Neuronal stem cell (in vitro differentiated cells): ENCODE data around the gene RAB2B.
A peak's percentile ranks its signal among the peaks of the same experiment; 100 is the strongest.

ENCODE experiments used
- DNase-seq: peaks from one replicate; pipeline ENCODE4 v3.0.0-alpha.2; 2013; ENCODE audit warnings: low spot score
- H2AFZ ChIP-seq: one replicate; pipeline ENCODE4 v1.6.1; 2013; ENCODE audit warnings: mild to moderate bottlenecking, low read length, inconsistent platforms
- H2AK5ac ChIP-seq: 2 replicates; pipeline ENCODE4 v1.6.1; 2013; ENCODE audit warnings: low read depth, mild to moderate bottlenecking, inconsistent platforms, low read length, moderate library complexity, mixed read lengths
- H2BK120ac ChIP-seq: 2 replicates; pipeline ENCODE4 v1.6.1; 2013; ENCODE audit warnings: low read depth, mild to moderate bottlenecking, inconsistent platforms, low read length, moderate library complexity, mixed read lengths
- H2BK12ac ChIP-seq: one replicate; pipeline ENCODE4 v1.6.1; 2013; ENCODE audit warnings: low read length, inconsistent platforms
- H2BK15ac ChIP-seq: 2 replicates; pipeline ENCODE4 v1.6.1; 2013; ENCODE audit warnings: mild to moderate bottlenecking, low read length, inconsistent platforms, mixed read lengths
- H2BK5ac ChIP-seq: one replicate; pipeline ENCODE4 v1.6.1; 2013; ENCODE audit warnings: inconsistent platforms, mild to moderate bottlenecking, low read length, moderate library complexity
- H3K14ac ChIP-seq: one replicate; pipeline ENCODE4 v1.6.1; 2013; ENCODE audit warnings: low read length, inconsistent platforms
- H3K18ac ChIP-seq: 2 replicates; pipeline ENCODE4 v1.6.1; 2013; ENCODE audit warnings: low read length, inconsistent platforms
- H3K23ac ChIP-seq: 2 replicates; pipeline ENCODE4 v1.6.1; 2013; ENCODE audit warnings: low read depth, mild to moderate bottlenecking, mixed read lengths, low read length, inconsistent platforms; ENCODE audit not compliant: poor library complexity
- H3K27ac ChIP-seq: replicated peaks from 3 replicates; pipeline ENCODE4 v1.5.1; 2013; ENCODE audit warnings: low read length, inconsistent platforms
- H3K27me3 ChIP-seq, 3 experiments: 2 replicates each; pipeline ENCODE4 v1.6.1; 2013; ENCODE audit warnings: low read length in 3 of 3, mild to moderate bottlenecking in 2 of 3, inconsistent platforms in 1 of 3, low read depth in 1 of 3, mixed read lengths in 1 of 3, moderate library complexity in 1 of 3; ENCODE audit not compliant: control insufficient read depth in 3 of 3, insufficient read depth in 3 of 3
- H3K36me3 ChIP-seq, 2 donors: replicated peaks in 1 of 2; 2 replicates each; pipeline ENCODE4 v1.6.1; 2013; ENCODE audit warnings: low read length in 2 of 2; ENCODE audit not compliant: control insufficient read depth in 2 of 2, insufficient read depth in 2 of 2
- H3K4ac ChIP-seq: 2 replicates; pipeline ENCODE4 v1.6.1; 2013; ENCODE audit warnings: inconsistent platforms, mild to moderate bottlenecking, low read length, moderate library complexity
- H3K4me1 ChIP-seq, 2 donors: 1 replicate in 1 of 2; 2 replicates in 1 of 2; pipeline ENCODE4 v1.6.1; 2013; ENCODE audit warnings: low read length in 2 of 2, low read depth in 1 of 2; ENCODE audit not compliant: control insufficient read depth in 2 of 2, insufficient read depth in 1 of 2
- H3K4me2 ChIP-seq: one replicate; pipeline ENCODE4 v1.6.1; 2013; ENCODE audit warnings: mild to moderate bottlenecking, low read length, inconsistent platforms; ENCODE audit not compliant: insufficient read depth, poor library complexity, severe bottlenecking
- H3K4me3 ChIP-seq, 2 donors: 2 replicates each; pipeline ENCODE4 v1.5.1; 2013; ENCODE audit warnings: low read length in 2 of 2, mild to moderate bottlenecking in 2 of 2, inconsistent platforms in 1 of 2, moderate library complexity in 1 of 2
- H3K79me1 ChIP-seq: one replicate; pipeline ENCODE4 v1.6.1; 2013; ENCODE audit warnings: low read depth, mild to moderate bottlenecking, inconsistent platforms, low read length, moderate library complexity
- H3K9ac ChIP-seq: one replicate; pipeline ENCODE4 v1.6.1; 2013; ENCODE audit warnings: mild to moderate bottlenecking, low read depth, low read length, inconsistent platforms; ENCODE audit not compliant: poor library complexity
- H3K9me3 ChIP-seq, 2 donors: replicated peaks in 1 of 2; 2 replicates each; pipeline versions ENCODE3 to v1.6.1; 2013; ENCODE audit warnings: low read length in 2 of 2, mild to moderate bottlenecking in 2 of 2, inconsistent platforms in 1 of 2, low read depth in 1 of 2, mixed read lengths in 1 of 2, moderate library complexity in 1 of 2; ENCODE audit not compliant: control insufficient read depth in 2 of 2, insufficient read depth in 1 of 2
- H4K8ac ChIP-seq: one replicate; pipeline ENCODE4 v1.6.1; 2013; ENCODE audit warnings: low read depth, mild to moderate bottlenecking, inconsistent platforms, low read length, moderate library complexity
- H4K91ac ChIP-seq: one replicate; pipeline ENCODE4 v1.6.1; 2013; ENCODE audit warnings: low read length, low read depth, mild to moderate bottlenecking, inconsistent platforms; ENCODE audit not compliant: poor library complexity
- WGBS, 2 donors: extraction: QIAGEN DNeasy Blood & Tissue Kit; methylation state at CpG; one replicate each; pipeline ENCODE4 v1.1.7; 2013; ENCODE audit warnings: missing lambda C conversion rate in 2 of 2, mixed read lengths in 1 of 2; ENCODE audit not compliant: insufficient read length in 2 of 2, insufficient replicate concordance in 1 of 2; ENCODE audit errors: extremely low coverage in 2 of 2; 5-methylcytosine and 5-hydroxymethylcytosine counted together

The RAB2B gene

DNA sequence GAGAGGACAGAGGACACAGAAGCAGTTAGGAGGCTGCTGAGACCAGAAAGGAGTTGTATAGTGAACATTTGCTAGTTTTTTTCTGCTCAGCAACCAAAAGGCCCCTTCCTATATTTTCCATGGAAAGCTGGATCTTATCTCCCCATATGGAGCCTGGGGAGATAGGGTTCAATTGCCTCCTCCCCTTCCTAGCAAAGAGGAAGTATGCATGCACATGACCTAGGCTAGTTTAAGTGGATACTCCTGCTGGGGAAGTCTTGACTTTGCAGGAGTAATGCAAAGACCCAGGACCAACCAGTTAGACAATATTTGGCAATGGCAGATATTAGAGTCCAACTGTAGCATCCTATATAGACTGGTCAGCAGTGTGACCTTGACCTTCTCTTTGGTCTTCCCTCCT is 35.9 kb downstream of the RAB2B start:
- H3K4me3 ChIP-seq, result no peak overlapping the region
- H3K9me3 ChIP-seq, result no peaks in the 10 kb centered on the region
- H3K79me1 ChIP-seq, result no peaks in the 10 kb centered on the region
- H3K36me3 ChIP-seq, result peaks cover 0 to 22% of the 10 kb centered on the region in 2 donors
- peaks cover 2 to 5% of the 10 kb centered on the region in 2 donors for H3K4me1 ChIP-seq
- H3K18ac ChIP-seq, result no peak overlapping the region
- no peaks in the 10 kb centered on the region for H3K27me3 ChIP-seq
- H3K4ac ChIP-seq, result no peak overlapping the region
- no peak overlapping the region for H3K23ac ChIP-seq
- H3K14ac ChIP-seq, result no peak overlapping the region
- no peak for DNase-seq
- no peak overlapping the region for H3K4me2 ChIP-seq
- H2BK5ac ChIP-seq, result no peak overlapping the region
- H2AFZ ChIP-seq, result no peak overlapping the region
- no peak overlapping the region for H4K91ac ChIP-seq
- no peak overlapping the region for H2BK15ac ChIP-seq
- no peak overlapping the region for H2BK120ac ChIP-seq
- no peak overlapping the region for H3K9ac ChIP-seq
- no peak overlapping the region for H3K27ac ChIP-seq
- H4K8ac ChIP-seq, result no peak overlapping the region
- no peak overlapping the region for H2BK12ac ChIP-seq
- H2AK5ac ChIP-seq, result no peak overlapping the region

DNA sequence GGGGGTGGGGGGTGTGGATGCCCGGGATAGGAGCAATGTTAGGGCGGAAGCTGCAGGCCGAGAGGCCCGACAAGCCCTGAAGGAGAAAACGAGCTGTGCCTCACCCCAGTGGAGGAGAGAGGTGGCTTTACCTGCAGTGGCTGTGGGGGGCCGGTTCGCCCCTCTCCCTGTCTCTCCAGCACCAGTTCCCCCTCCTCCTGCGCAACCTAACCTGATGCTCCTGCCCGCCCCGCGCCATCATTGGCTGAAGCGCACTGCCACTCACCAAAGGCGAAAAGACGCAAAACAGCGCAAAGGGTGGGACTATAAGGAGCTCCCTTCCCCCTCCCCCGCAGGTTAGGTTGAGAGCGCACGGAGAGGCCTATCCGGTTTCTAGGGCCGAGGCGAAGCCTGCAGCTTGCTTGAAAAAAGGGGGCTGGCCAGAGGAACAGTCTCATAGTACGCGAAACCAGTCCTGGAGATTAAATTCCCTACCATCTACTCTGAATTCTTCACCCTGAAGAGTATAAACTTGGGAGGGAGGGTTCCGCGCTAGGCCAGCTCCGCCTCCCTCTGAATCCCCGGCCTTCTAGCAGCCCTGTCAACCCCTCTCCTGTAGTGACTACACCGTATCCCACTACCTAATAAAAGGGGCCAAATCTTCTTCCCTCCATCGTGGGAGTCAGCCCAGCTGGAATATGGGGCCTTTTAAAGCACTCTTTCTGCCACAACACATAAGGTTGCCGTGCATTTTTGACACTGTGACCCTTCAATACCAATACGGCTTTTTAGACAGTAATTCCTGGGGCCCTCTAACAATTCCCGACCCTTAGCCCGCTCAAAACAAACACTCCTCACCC is 39.5 kb downstream of the RAB2B start:
- Histone ChIP-seq H3K9ac (peak overlapping the region; percentile 78), H4K8ac (no peak overlapping the region), H2BK15ac (no peak overlapping the region), H2AK5ac (no peak overlapping the region), H3K4me2 (peak overlapping the region; percentile 68), H3K79me1 (no peaks in the 10 kb centered on the region), H3K9me3 (no peaks in the 10 kb centered on the region), H3K18ac (peak overlapping the region; percentile 92), H4K91ac (no peak overlapping the region), H2BK12ac (no peak overlapping the region), H2BK5ac (no peak overlapping the region), H3K27ac (peak overlapping the region; percentile 87), H3K23ac (peak overlapping the region; percentile 52), H3K14ac (no peak overlapping the region), H2BK120ac (no peak overlapping the region), H3K4me1 (peaks cover 2 to 5% of the 10 kb centered on the region in 2 donors), H2AFZ (peak overlapping the region; percentile 81), H3K36me3 (peaks cover 2 to 40% of the 10 kb centered on the region in 2 donors), H3K4ac (no peak overlapping the region), H3K27me3 (no peaks in the 10 kb centered on the region), H3K4me3 (peak overlapping the region; percentile 88 to 94)
- WGBS, 2 donors, result no CpG with 5 or more reads among the region's 33 CpGs
- peak; percentile 100 for DNase-seq

DNA sequence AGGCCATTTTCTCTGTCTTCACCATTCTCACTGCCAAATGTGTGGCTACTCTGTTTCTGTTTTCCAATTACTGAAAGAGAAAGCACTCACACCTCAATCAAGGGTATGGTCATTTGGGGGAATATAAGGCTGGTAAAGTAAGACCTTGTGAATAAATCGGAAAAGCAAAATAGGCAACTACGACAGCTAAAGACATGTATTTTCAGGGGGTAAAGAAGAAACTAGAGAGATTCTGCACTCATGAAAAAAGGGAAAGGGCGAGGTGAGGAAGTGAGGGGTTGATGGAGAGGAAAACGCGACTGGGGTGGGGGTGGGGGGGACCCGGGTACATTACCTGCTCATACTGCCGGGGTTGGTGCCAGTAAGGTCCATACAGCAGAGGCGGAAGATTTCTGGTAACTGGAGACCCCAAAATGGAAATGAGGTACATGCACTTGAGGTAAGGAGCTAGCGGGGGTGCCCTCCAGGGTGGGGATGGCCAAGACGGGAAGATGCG is 40.1 kb downstream of the RAB2B start:
- H3K27ac ChIP-seq, result no peak overlapping the region
- no peak overlapping the region for H2BK5ac ChIP-seq
- H2BK120ac ChIP-seq, result no peak overlapping the region
- no peak overlapping the region for H3K18ac ChIP-seq
- H2AFZ ChIP-seq, result peak overlapping the region; percentile 81
- no peak for DNase-seq
- H4K91ac ChIP-seq, result no peak overlapping the region
- H2BK15ac ChIP-seq, result no peak overlapping the region
- peak overlapping the region; percentile 88 to 94 for H3K4me3 ChIP-seq
- peak overlapping the region; percentile 68 for H3K4me2 ChIP-seq
- H3K79me1 ChIP-seq, result no peaks in the 10 kb centered on the region
- H2BK12ac ChIP-seq, result no peak overlapping the region
- no peak overlapping the region for H3K4ac ChIP-seq
- H3K23ac ChIP-seq, result no peak overlapping the region
- no peak overlapping the region for H2AK5ac ChIP-seq
- H3K4me1 ChIP-seq, result peaks cover 2 to 5% of the 10 kb centered on the region in 2 donors
- WGBS, 2 donors, result no CpG with 5 or more reads among the region's 11 CpGs
- H3K36me3 ChIP-seq, result peaks cover 3 to 44% of the 10 kb centered on the region in 2 donors
- no peak overlapping the region for H3K14ac ChIP-seq
- no peaks in the 10 kb centered on the region for H3K9me3 ChIP-seq
- no peak overlapping the region for H4K8ac ChIP-seq
- no peaks in the 10 kb centered on the region for H3K27me3 ChIP-seq
- peak overlapping the region; percentile 78 for H3K9ac ChIP-seq

DNA sequence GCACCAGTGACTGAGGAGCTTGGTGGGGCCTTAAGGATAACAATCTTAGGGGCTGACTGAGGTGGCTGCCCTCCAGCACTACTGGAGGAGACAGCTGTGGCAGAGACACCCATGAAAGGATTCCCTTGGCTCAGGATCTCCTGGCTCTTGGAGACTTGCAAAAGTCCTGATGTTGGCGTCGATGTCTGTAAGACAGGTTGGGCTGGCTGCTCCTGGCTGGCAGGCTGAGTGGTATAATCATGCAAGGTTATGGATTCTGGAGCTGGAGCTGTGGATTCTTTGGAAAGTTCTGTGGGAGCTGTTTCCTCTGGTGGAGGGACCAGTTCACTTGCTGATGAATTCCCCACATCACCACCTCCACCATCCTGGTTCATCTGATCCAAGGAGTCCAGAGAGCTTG is 45.6 kb downstream of the RAB2B start:
- H3K36me3 ChIP-seq, result peaks cover 35 to 97% of the 10 kb centered on the region in 2 donors
- no peak overlapping the region for H3K23ac ChIP-seq
- no peak overlapping the region for H3K4me2 ChIP-seq
- H3K18ac ChIP-seq, result no peak overlapping the region
- no peak overlapping the region for H2BK5ac ChIP-seq
- H2BK15ac ChIP-seq, result no peak overlapping the region
- no peak for DNase-seq
- no peak overlapping the region for H3K9ac ChIP-seq
- H3K4me1 ChIP-seq, result no peaks in the 10 kb centered on the region
- H3K27ac ChIP-seq, result no peak overlapping the region
- H2BK120ac ChIP-seq, result no peak overlapping the region
- H2BK12ac ChIP-seq, result no peak overlapping the region
- no peak overlapping the region for H3K4me3 ChIP-seq
- no peak overlapping the region for H2AFZ ChIP-seq
- peaks cover 8% of the 10 kb centered on the region for H3K79me1 ChIP-seq
- H3K9me3 ChIP-seq, result no peaks in the 10 kb centered on the region
- H4K8ac ChIP-seq, result no peak overlapping the region
- H3K27me3 ChIP-seq, result peaks cover 0 to 1% (median 0%) of the 10 kb centered on the region in 3 experiments
- no CpG with 5 or more reads among the region's 2 CpGs for WGBS, 2 donors
- no peak overlapping the region for H2AK5ac ChIP-seq
- no peak overlapping the region for H4K91ac ChIP-seq
- H3K4ac ChIP-seq, result no peak overlapping the region
- H3K14ac ChIP-seq, result no peak overlapping the region
